GM18511 (cell line): Measurements from ENCODE around the gene EPB42.
"Not testable (repeated sequence)": the region's sequence is repeated elsewhere in the genome, so short reads cannot be mapped to it uniquely, and the experiment has no call there.

Source experiments
- ATAC-seq: cut with Tn5 transposase; IDR thresholded peaks from one replicate; pipeline ENCODE4 v1.9.1; 2021; ENCODE audit warnings: mild to moderate bottlenecking, moderate library complexity; ENCODE audit not compliant: unreplicated experiment

Gene EPB42

DNA sequence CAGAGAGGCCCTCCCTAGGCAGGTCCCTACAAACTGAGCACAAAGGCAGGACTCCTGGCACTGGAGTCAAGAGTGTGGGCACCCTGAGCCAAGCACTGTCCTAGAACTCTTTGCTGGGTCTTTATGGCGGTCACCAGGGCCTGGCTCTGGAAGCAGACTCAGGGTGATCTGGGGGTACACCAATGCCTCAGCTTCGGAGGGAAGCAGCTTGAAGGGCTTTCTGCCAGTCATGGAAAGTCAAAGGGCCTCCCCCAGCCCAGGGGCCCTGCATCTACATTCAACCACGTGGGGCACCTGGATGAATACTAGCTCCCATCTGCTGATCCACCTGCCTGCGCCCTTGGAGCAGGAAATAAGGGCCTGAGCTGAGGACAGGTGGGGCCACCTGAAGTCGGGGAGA, 7.4 kb downstream of the EPB42 start:
- ATAC-seq: no peak

DNA sequence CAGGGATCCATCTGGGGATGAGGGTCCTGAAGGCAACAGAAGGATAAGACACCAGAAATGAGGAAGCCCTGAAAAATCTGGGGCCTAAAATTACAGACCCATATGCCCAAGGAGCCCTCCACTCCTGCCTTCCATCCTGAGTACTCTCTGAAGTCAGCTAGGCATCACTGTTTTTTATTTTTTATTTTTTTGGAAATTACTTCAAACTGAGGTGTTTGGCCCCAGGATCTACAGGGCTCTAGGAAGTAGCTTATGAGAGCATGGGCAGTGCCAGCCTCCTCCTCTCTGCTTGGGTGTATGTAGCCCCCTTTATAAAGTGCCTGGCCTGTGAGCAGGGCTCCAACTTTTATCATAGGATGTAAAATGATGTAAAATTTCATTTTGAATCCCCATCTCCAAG, 7.9 kb downstream of the EPB42 start:
- no peak for ATAC-seq

DNA sequence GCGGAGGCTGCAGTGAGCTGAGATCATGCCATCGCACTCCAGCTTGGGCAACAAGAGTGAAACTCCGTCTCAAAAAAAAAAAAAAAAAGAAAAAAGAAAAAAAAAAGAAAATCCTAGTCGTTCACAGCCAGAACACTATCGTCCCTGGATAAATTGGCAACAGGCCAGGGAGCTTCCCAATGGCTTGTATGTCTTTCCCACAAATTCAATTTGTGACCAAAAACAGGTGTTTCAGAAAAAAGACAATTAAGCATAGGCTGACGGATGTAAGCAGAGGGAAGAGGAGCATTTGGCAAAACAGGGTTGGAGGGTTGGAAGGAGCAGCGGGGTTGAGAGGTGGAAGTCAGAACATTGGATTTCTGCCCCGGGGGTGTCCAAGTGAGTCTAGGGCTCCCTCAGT, 8.5 kb downstream of the EPB42 start:
- ATAC-seq: no peak

DNA sequence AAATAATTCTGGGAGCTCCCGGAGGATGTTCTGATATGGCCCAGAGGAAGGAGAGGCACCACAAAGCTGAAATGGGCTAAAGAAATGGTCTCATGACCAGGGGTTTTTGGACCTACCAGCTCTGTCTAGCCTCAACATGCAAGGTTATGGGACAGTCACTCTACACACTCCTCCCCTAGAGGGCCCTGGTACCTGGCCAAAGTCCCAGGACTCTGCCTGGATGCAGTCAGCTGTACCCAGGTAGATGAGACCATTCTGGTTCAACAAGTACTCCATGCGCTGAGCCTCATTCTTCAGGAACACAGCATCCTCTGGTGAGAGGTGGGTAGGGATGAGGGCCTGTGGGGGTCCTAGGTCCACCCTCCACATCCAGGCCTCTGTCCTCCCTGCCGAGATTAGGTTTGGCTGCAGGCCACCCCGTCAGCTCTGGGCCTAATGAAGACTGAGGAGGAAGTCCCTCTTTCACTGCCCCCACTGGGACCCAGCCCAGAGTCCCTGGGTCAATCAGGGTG, 9.5 kb downstream of the EPB42 start:
- no peak for ATAC-seq

DNA sequence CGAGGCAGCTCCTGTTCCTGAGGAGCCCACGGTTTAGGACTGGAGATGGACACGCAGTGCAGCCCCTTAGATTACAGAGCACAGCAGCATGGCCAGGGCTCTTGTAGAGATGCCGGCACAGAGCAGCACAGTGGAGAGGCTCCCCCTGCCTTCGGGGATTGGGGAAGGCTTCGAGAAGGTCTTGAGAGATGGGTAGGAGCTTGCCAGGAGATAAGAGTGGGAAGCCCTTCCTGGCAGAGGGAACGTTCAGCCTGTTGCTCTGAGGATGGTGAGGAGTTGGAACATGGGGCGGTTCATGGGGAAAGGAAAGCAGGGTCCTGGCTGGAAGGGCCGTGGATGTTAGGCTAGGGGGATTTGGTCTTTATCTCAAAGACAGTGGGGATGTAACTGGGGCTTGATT, 10.0 kb downstream of the EPB42 start:
- ATAC-seq: no peak

DNA sequence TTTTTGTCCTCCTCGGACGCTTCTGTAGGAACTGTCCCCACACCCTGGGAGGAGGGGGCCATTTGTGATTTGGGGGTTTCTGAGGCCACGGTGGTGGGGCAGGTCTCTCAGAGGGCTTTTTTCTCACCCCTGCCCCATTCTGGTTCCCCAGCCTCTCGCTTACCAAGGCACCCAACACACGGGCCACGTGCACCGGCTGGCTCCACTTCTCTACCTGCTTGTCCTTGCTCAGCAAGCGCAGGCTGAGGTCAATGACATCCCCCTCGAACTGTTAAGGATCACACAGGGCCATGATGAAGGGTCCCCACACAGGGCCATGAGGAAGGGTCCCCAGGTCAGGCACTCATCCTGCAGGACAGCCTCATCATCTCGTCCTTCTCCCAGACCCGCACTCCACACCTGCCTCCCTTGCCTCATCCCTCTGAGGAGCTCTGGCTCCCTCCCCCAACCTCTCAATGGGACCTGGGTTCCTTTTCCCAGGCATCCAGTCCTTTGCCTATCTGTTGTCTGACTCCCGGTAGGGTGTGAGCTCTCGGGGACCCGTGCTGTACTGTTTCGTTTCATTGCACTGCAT, 10.6 kb downstream of the EPB42 start:
- ATAC-seq: no peak

DNA sequence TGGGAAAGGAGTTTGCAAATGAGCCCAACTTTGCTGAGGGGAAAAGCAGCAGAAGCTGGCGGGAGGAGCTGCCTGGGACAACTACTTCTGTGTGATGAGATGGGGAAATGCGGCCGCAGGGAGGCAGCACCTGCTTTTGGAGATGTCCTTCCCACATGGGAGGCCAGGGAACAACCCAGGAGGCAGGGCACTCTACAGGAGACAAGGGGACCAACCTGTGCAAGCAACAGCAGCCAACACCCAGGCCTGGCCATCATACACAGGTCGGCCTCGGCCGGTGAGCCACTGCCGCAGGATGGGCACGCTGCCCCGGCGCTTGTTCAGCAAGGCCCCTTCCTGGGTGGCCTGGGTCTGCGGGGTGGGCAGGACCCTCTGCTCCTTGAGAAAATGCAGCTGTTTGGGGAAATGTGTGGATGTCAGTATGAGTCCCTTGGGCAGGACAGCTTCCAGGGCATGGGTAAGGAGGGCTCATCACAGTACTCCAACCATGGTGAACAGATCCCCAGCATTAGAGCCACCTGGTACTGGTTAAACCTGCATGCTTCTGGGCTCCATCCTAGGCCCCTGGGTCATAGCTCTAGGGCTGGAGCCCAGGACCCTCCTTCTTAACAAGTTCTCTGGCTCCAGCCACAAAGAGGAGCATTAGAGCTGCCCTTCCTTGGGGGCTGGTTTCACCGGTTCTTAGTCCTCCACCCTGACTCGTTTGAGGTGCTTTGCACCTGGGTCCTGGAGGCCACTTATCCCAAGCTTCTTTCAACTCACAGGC, 11.6 kb downstream of the EPB42 start:
- no peak for ATAC-seq

DNA sequence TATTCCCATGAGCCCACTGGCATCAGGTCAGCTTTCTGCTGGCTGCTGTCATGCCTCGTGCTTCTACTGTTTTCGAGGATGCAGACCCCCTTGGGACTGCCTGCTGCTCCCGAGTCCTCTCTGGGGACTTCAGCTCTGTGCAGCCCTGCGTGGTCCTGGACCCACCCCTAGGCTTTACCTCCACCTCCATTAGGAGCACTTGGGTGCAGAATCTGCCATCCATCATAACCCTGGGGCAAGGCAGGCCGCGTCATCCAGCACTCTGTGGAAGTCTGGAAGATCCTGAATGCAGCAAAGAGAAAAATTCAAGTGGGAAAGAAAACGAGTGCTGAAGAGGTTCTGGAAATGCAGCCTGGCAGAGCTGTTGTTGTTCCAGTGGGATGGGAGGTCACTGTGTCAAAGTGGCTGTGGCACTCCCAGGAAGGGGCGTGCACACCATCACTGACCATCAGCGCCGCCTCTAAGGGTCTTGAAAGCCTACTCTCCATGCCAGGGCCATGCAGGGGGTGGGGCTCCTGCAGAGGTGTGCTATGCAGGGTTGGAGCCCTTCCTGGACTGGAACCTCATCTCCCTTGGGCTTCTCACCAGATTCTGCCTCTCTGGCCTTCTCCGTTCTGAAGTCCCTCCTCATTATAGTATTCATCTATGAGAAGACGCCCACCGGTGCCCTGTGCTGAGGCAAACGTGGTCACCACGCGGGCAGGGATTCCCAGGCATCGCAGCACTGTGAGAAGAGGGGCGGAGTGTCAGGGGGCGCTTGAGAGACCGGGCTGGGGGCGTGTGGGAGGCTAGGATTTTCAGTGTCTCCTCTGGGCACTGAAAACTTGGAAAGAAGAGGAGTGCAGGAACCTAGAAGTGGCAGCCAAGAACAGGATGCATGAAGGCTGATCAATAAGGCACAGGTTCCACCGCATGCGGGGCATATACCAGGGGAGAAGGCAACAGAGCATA, 12.5 kb downstream of the EPB42 start:
- no peak for ATAC-seq

DNA sequence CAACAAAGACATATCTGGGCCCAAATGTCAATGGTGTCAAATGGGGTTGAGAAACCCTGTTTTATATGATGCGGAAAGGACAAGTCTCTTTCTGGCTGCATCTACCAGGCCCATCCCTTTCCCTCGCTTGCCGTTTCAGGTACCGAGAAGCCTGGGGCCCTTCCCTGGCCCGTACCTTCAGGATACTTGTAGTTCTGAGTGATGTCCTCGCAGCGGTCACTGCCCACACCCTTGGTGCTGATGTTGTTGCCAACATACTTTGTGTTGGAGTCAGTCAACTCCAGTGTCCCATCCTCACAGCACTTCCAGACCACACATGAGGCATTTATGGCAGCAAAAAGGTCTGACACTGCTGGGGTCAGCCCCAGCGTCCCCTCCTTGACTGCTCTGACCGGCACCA, 13.8 kb downstream of the EPB42 start:
- no peak for ATAC-seq

DNA sequence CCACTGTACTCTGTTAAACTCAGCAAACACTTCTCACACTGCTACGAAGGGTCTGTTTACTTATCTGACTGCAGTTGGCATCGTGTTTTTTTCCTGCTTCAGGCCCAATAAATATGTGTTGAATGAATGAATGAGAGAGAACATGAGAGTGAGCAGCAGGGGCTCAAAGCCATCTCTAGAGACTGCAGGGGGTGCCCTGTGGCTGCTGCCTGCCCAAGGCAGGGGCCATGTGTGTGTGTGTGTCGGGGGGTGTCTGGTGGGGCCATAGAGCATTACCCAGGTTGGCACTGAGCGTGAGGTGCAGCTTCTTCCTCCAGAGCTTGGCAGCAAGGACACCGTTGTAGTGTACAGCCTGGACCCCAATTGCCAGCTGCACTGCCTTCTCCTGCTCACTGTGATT, 14.8 kb downstream of the EPB42 start:
- no peak for ATAC-seq

DNA sequence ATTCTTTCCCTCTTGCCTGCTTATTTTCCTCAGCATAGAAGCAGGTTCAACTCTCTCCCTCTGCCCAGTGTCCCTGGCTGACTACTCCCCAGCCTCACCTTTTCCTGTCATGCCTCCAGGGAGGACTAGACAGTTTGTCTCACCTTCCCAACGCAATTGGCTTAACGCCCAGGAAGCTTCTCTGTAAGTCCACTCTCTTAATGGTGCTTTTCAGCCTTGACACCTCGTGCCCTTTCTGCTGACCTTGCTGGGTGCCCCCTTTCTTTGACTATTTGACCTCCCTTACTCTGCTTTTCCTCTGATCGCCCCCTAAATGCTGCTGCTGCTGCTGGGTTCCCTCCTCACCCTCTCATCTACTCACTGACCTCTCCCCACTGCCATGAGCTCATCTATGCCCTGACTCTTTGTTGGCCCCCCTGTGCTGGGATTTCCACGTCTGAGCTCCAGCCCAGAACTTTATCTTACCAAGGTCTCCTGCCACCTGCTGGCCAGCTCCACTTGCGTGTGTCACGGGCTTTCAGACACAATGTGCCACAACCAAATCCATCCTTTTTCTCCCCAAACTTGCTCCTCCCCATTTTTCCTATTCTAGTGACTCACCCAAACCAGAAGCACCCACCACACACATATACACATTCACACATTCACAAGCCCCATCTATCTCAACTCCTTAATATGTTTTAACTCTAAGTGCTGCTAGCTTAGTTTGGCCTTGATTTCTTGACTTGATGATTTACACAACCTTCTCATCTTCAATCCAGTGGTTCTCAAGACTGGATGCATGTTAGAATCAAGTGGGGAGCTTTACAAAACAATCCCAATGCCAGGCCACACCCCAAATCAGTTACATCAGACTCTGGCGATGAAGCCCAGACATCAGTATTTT, 16.6 kb downstream of the EPB42 start:
- ATAC-seq: no peak

DNA sequence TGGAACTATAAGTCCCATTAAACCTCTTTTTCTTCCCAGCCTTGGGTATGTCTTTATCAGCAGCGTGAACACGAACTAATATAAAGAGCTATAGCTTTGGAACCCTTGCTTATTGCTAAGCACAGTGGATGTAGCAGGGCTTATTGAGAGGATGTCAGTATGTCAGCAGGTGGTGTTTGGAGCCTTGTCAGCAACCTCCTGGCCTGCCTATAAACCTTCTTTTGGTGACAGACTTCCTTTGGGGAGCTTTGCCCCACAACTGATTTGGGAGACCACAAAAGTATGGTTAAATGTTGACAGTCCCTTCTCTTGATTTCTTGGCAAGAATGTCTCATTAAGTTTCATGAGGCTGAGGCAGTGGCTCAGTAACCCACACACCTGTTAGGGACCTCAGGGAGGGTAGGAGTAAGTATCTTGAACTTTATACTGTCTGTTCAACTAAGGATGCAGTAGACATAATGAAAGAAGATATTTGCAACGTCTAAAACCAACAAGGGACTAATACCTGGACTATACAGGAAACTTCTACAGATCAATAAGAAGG, 20.8 kb downstream of the EPB42 start:
- ATAC-seq: no peak

DNA sequence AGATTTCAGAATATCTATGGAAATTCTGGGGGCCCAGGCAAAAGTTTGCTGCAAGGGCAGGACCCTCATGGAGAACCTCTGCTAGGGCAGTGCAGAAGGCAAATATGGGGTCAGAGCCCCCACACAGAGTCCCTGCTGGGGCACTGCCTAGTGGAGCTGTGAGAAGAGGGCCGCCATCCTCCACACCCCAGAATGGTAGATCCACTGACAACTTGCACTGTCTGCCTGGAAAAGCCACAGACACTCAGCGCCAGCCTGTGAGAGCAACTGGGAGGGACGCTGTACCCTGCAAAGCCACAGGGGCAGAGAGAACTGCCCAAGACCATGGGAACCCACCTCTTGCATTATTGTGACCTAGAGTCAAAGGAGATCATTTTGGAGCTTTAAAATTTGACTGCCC, 21.8 kb downstream of the EPB42 start:
- ATAC-seq: no peak

DNA sequence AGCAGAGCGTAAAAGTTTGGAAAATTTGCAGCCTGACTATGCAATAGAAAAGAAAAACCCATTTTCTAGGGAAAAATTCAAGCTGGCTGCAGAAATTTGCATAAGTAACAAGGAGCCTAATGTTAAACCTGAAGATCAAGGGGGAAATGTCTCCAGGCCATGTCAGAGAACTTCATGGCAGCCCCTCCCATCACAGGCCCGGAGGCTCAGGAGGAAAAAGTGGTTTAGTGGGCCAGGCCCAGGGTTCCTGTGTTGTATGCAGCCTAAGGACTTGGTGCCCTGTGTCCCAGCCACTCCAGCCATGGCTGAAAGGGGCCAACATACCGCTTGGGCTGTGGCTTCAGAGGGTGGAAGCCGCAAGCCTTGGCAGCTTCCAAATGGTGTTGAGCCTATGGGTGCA, 22.3 kb downstream of the EPB42 start:
- ATAC-seq: not testable (repeated sequence)

DNA sequence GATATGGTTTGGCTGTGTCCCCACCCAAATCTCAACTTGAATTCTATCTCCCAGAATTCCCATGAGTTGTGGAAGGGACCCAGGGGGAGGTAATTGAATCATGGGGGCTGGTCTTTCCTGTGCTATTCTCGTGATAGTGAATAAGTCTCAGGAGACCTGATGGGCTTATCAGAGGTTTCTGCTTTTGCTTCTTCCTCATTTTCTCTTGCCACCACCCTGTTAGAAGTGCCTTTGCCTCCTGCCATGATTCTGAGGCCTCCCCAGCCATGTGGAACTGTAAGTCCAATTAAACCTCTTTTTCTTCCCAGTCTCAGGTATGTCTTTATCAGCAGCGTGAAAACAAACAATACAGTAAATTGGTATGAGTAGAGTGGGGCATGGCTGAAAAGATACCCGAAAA, 23.0 kb downstream of the EPB42 start:
- ATAC-seq: not testable (repeated sequence)

DNA sequence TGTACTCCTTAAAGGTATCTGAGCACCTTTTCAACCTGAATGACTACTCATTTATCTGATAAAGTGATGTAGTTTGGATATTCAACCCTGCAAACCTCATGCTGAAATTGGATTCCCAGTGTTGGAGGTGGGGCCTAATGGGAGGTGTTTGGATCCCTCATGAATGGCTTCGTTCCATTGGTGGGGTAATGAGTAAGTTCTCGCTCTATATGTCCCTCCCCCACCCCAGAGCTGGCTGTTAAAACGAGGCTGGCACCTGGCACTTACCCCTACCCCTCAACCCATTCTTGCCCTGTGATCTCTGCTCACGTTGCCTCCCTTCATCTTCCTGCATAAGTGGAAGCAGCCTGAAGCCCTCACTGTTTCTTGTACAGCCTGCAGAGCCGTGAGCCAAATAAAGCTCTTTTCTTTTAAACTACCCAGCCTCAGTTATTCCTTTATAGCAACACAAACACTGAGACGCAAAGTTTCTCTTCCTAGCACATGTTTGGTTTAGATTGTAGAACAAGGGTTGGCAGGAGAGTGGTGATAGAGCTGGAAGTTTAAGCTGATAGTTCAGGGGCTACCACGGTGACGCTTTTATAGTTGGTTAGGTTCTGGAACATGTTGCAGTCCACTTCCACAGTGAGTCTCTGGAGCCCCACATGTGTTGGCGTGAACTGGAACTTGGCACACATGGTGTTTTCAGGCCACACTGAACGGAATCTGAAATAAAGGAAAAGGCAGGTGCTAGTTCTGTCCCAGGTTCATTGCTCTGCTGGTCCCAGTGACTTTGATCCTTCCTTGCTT, 23.9 kb downstream of the EPB42 start:
- ATAC-seq: no peak

DNA sequence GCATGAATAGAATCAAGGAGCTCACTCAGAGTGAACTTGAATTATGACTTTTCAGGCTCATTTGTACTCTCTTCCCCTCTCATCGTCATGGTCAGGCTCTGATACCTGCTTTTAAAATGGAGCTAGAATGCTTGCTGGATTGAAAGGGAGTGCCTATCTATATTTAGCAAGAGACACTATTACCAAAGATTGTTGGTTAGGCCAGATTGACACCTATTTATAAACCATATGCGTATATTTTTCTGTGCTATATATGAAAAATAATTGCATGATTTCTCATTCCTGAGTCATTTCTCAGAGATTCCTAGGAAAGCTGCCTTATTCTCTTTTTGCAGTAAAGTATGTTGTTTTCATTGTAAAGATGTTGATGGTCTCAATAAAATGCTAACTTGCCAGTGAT, 26.0 kb downstream of the EPB42 start:
- ATAC-seq: no peak

DNA sequence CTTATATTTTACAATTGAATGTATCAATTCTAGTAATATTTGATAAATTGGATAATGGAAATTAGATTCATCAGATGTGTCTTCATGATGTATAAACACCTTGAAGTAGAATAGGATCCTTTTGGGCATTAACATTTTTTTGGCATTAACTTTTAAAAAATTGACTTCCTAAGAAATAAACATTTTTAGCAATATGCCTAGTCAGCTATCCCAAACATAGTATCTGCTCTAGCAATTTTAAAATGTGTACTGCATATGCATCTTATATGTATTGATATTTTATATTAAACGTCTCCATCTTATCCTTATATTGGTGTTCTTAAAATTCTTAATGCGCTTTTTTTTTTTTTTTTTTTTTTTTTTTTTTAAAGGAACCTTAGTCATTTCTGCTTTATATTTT, 27.1 kb downstream of the EPB42 start:
- no peak for ATAC-seq

DNA sequence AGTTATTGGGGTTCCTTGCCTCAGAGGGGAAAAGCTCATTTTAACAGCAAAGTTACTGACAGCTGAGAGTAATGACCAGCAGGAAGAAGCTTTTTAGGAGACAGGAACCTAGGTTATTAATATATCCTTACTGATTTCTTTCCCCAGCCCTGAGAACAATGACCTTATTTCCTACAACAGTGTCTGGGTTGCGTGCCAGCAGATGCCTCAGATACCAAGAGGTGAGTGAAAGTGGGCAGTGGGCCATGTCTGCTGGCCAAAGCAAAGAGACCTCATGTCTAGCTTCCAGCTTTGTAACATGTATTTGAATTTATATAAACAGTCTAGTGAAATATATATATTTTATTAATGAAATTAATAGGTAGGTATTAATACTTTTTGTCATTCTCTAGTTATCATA, 30.6 kb downstream of the EPB42 start:
- ATAC-seq: no peak

DNA sequence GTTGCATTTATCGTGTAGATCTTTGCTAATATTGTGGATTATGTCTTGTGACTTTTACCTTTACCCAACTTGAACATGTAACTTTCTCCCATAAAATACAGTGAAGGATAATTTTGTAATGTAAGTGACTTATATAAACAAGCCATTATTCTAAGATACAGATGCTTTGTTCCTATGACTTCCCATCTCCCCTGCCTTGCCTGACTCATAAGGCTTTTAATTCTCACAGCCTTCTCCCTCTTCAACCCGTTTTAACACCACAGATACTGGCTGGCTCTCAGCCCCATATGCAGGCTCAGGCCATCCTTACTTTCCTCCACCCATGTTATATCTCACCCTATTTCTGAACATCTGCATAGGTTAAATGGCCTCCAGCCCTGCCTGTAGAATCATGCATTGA, 31.5 kb downstream of the EPB42 start:
- ATAC-seq: no peak
